ENCODE results near the gene PAMR1. TPM values are rescaled to one million over a fixed set of nuclear protein-coding genes. Genes with fewer than 3 reads are reported as not detected.
A peak's percentile ranks its signal among the peaks of the same experiment; 100 is the strongest.

The PAMR1 gene
- total and polyA plus RNA-seq, 2 donors (not counting 3 experiments of a cell fraction or from before 2014, with no cell fraction given): not detected

DNA sequence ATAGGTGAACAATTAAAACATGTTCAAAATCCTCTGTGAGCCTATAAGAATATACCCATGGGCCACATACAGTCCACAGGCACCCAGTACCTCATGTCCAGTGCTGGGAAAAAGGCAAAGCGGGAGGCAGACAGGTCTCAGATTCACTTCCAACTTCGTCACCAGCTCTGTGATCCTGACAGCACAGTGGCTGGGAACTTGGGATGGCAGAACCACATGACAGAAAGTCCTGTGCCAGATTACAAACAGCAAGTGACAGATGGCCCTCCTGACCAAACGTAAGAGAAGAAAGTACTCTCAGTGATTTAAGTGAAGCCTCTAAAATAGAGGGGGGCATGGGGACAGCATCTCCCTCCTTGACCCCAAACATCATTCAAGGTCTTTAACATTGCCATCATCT, 111.8 kb downstream of the PAMR1 start:
- H3K9me3 ChIP-seq (replicated peaks; ENCODE audit: control insufficient read depth, insufficient read depth, low read length): no peaks in the 10 kb centered on the region
- H3K9ac ChIP-seq (replicated peaks; ENCODE audit: extremely low read depth, insufficient read depth, low read length): no peak overlapping the region
- H3K27ac ChIP-seq (ENCODE audit: insufficient read depth, low read depth, low read length): no peak overlapping the region
- H3K9me1 ChIP-seq (replicated peaks; ENCODE audit: control insufficient read depth, extremely low read depth, insufficient read depth, low read length): no peaks in the 10 kb centered on the region
- H3K4me3 ChIP-seq (replicated peaks in 1 of 3; ENCODE audit: insufficient read depth in 1 of 3, low read depth in 1 of 3, low read length in 3 of 3): no peak overlapping the region
- H3K79me2 ChIP-seq (ENCODE audit: control insufficient read depth, insufficient read depth, low read length): no peaks in the 10 kb centered on the region
- CTCF ChIA-PET: interaction anchor here (1.9 kb wide), 1 partner anchor 487 kb away, joined by 13 read pairs; no protein-coding TSS in a partner anchor
- FAIRE-seq (no peak), DNase-seq (ENCODE audit: low read depth, low spot score) (no peak)
- H4K20me1 ChIP-seq (replicated peaks; ENCODE audit: control insufficient read depth, extremely low read depth, insufficient read depth, low read length): no peaks in the 10 kb centered on the region
- BruUV-seq (replicated peaks): no TSS peak
- POLR2A ChIA-PET: no interaction called here
- H2AFZ ChIP-seq (ENCODE audit: low read depth, low read length): no peak overlapping the region
- H3K36me3 ChIP-seq (ENCODE audit: control insufficient read depth in 2 of 2, extremely low read depth in 1 of 2, insufficient read depth in 2 of 2, low read length in 2 of 2): no peaks in the 10 kb centered on the region
- no peaks in the 10 kb centered on the region for H3K4me1 ChIP-seq (ENCODE audit: control insufficient read depth, extremely low read depth, insufficient read depth, low read length)
- H3K4me2 ChIP-seq (ENCODE audit: insufficient read depth, low read length): no peak overlapping the region
- H3K27me3 ChIP-seq (ENCODE audit: control insufficient read depth in 2 of 2, insufficient read depth in 2 of 2, low read length in 2 of 2): peaks cover 28 to 55% of the 10 kb centered on the region in 2 experiments
- dilution Hi-C loops (cut with MboI; ENCODE audit: extremely low pct_ligation_motif_present, low sequenced_read_pairs) (no loop called here), intact Hi-C loops (cut with micrococcal nuclease) (no loop called here)
- TF ChIP-seq POLR2A (IDR thresholded peaks at IDR 0.05; ENCODE audit: low read depth, low read length) (no peak), EZH2 (IDR thresholded peaks at IDR 0.05; ENCODE audit: borderline replicate concordance, low read depth, low read length, severe bottlenecking) (no peak), MYC (IDR thresholded peaks at IDR 0.05; ENCODE audit: low read depth, low read length) (no peak)

- Histone ChIP-seq H3K36me3 (ENCODE audit: control insufficient read depth in 2 of 2, extremely low read depth in 1 of 2, insufficient read depth in 2 of 2, low read length in 2 of 2) (no peaks in the 10 kb centered on the region), H3K9me3 (replicated peaks; ENCODE audit: control insufficient read depth, insufficient read depth, low read length) (no peaks in the 10 kb centered on the region), H3K79me2 (ENCODE audit: control insufficient read depth, insufficient read depth, low read length) (no peaks in the 10 kb centered on the region), H3K27ac (ENCODE audit: insufficient read depth, low read depth, low read length) (no peak overlapping the region), H2AFZ (ENCODE audit: low read depth, low read length) (no peak overlapping the region), H3K4me3 (replicated peaks in 1 of 3; ENCODE audit: insufficient read depth in 1 of 3, low read depth in 1 of 3, low read length in 3 of 3) (no peak overlapping the region), H3K4me2 (ENCODE audit: insufficient read depth, low read length) (no peak overlapping the region), H3K9ac (replicated peaks; ENCODE audit: extremely low read depth, insufficient read depth, low read length) (no peak overlapping the region), H4K20me1 (replicated peaks; ENCODE audit: control insufficient read depth, extremely low read depth, insufficient read depth, low read length) (no peaks in the 10 kb centered on the region), H3K9me1 (replicated peaks; ENCODE audit: control insufficient read depth, extremely low read depth, insufficient read depth, low read length) (no peaks in the 10 kb centered on the region), H3K27me3 (ENCODE audit: control insufficient read depth in 2 of 2, insufficient read depth in 2 of 2, low read length in 2 of 2) (peaks cover 18 to 42% of the 10 kb centered on the region in 2 experiments), H3K4me1 (ENCODE audit: control insufficient read depth, extremely low read depth, insufficient read depth, low read length) (no peaks in the 10 kb centered on the region)
- TF ChIP-seq MYC (IDR thresholded peaks at IDR 0.05; ENCODE audit: low read depth, low read length): no peak
- TF ChIP-seq, protein P1, sequence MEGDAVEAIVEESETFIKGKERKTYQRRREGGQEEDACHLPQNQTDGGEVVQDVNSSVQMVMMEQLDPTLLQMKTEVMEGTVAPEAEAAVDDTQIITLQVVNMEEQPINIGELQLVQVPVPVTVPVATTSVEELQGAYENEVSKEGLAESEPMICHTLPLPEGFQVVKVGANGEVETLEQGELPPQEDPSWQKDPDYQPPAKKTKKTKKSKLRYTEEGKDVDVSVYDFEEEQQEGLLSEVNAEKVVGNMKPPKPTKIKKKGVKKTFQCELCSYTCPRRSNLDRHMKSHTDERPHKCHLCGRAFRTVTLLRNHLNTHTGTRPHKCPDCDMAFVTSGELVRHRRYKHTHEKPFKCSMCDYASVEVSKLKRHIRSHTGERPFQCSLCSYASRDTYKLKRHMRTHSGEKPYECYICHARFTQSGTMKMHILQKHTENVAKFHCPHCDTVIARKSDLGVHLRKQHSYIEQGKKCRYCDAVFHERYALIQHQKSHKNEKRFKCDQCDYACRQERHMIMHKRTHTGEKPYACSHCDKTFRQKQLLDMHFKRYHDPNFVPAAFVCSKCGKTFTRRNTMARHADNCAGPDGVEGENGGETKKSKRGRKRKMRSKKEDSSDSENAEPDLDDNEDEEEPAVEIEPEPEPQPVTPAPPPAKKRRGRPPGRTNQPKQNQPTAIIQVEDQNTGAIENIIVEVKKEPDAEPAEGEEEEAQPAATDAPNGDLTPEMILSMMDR (IDR thresholded peaks at IDR 0.05; ENCODE audit: extremely low read depth in 1 of 2, insufficient read depth in 1 of 2, low read depth in 1 of 2, low read length in 2 of 2): peak; percentile 9 to 34
- intact Hi-C loops (cut with micrococcal nuclease) (no loop called here), dilution Hi-C loops (cut with MboI; ENCODE audit: extremely low pct_ligation_motif_present, low sequenced_read_pairs) (no loop called here)
- POLR2A ChIA-PET: no interaction called here
- CTCF ChIA-PET: interaction anchor here (0.8 to 1.9 kb wide), 4 partner anchors 11 to 900 kb away, joined by 4 to 13 read pairs (median 6); no protein-coding TSS in a partner anchor
- FAIRE-seq: no peak
- no TSS peak for BruUV-seq (replicated peaks)
- DNase-seq (ENCODE audit: low read depth, low spot score): peak; percentile 4
These were observed 113.1 kb downstream of the PAMR1 start for GRCh38 chr11:35412285-35412684.
